PC-9 (cell line): ENCODE data around the gene SCRN1.

ENCODE experiments used
- CTCF ChIP-seq: fragments of 200-600 bp; sonication (generic); conservative IDR thresholded peaks from 2 replicates; pipeline ENCODE4 v1.6.1; 2017; ENCODE audit warnings: mixed run types, antibody characterized with exemption, mild to moderate bottlenecking, moderate library complexity
- EZH2 ChIP-seq: fragments of 200-600 bp; sonication (generic); IDR thresholded peaks from 2 replicates; pipeline ENCODE4 v1.8.0; 2017; ENCODE audit warnings: antibody characterized with exemption, low read depth

GRCh38 chr7:29946428-29947186 lies 43.0 kb downstream of the SCRN1 start:
- TF ChIP-seq CTCF (peak; percentile 56), EZH2 (no peak)
